Left ventricle myocardium inferior (tissue), 1 donor: ENCODE measurements around the gene LLCFC1. TPM values are rescaled to one million over a fixed set of nuclear protein-coding genes. Genes with fewer than 3 reads are reported as not detected.

Source experiments
- DNase-seq: peaks from one replicate; pipeline ENCODE4 v3.0.0-alpha.2; 2020
- H3K27ac ChIP-seq: fragments of 200-600 bp; replicated peaks from 2 replicates; pipeline ENCODE4 v1.8.0; 2021
- H3K27me3 ChIP-seq: fragments of 200-600 bp; 2 replicates; pipeline ENCODE4 v1.8.0; 2021; ENCODE audit warnings: low read depth
- H3K36me3 ChIP-seq: fragments of 200-600 bp; 2 replicates; pipeline ENCODE4 v1.8.0; 2021
- H3K4me1 ChIP-seq: fragments of 200-600 bp; 2 replicates; pipeline ENCODE4 v1.8.0; 2021
- H3K4me3 ChIP-seq: fragments of 200-600 bp; 2 replicates; pipeline ENCODE4 v1.8.0; 2021; ENCODE audit warnings: mild to moderate bottlenecking, moderate library complexity
- H3K9me3 ChIP-seq: fragments of 200-600 bp; replicated peaks from 2 replicates; pipeline ENCODE4 v1.8.0; 2021
- intact Hi-C: fragments of 100-400 bp; cut with micrococcal nuclease; formaldehyde crosslinking; loops from one replicate; pipeline ENCODE4 v1.11.0; 2022
- total RNA-seq: library from RNA; stranded (reverse); fragmentation: NEBNext Ultra II Directional; extraction: Animal tissue kit (Norgen Biotek cat#: 25700); gene quantifications from one replicate; pipeline ENCODE4 v1.2.1, GENCODE V29; 2021
- TF ChIP-seq, protein P1 (sequence below): fragments of 200-600 bp; IDR thresholded peaks from 2 replicates; pipeline ENCODE4 v1.8.0; 2021; ENCODE audit warnings: antibody characterized with exemption, mild to moderate bottlenecking, borderline replicate concordance
- donor health status: DM: no; HTN: yes; CAD: no; lungs with severe emphysema.

LLCFC1 gene
- total RNA-seq, 1 donor from 2014 or later, result not detected

DNA sequence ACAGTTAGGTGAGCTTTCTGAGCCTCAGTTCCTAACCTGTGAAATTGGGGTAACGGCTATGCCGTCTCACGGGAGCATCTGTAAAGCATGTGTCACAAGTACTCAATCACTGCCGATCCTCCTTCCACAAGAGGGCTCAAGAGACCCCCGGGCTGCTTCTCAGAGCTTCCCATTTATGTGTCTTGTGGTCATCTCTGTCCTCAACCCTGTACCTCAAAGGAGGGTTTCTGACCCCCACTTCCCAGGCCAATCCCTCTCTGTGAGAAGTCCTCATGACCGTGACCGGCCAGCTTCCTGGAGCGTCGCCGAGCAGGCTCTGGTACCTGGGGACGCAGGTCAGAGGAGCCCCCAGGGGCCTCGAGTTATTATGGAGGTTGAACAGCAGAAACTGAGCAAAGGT, 5.2 kb upstream of the LLCFC1 start:
- intact Hi-C loops, result no loop called here
- Histone ChIP-seq H3K4me1 (no peaks in the 10 kb centered on the region), H3K36me3 (no peaks in the 10 kb centered on the region), H3K27ac (no peak overlapping the region), H3K9me3 (no peaks in the 10 kb centered on the region), H3K4me3 (no peak overlapping the region), H3K27me3 (peaks cover 38% of the 10 kb centered on the region)
- no peak for DNase-seq
- TF ChIP-seq, protein P1, sequence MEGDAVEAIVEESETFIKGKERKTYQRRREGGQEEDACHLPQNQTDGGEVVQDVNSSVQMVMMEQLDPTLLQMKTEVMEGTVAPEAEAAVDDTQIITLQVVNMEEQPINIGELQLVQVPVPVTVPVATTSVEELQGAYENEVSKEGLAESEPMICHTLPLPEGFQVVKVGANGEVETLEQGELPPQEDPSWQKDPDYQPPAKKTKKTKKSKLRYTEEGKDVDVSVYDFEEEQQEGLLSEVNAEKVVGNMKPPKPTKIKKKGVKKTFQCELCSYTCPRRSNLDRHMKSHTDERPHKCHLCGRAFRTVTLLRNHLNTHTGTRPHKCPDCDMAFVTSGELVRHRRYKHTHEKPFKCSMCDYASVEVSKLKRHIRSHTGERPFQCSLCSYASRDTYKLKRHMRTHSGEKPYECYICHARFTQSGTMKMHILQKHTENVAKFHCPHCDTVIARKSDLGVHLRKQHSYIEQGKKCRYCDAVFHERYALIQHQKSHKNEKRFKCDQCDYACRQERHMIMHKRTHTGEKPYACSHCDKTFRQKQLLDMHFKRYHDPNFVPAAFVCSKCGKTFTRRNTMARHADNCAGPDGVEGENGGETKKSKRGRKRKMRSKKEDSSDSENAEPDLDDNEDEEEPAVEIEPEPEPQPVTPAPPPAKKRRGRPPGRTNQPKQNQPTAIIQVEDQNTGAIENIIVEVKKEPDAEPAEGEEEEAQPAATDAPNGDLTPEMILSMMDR, result no peak

DNA sequence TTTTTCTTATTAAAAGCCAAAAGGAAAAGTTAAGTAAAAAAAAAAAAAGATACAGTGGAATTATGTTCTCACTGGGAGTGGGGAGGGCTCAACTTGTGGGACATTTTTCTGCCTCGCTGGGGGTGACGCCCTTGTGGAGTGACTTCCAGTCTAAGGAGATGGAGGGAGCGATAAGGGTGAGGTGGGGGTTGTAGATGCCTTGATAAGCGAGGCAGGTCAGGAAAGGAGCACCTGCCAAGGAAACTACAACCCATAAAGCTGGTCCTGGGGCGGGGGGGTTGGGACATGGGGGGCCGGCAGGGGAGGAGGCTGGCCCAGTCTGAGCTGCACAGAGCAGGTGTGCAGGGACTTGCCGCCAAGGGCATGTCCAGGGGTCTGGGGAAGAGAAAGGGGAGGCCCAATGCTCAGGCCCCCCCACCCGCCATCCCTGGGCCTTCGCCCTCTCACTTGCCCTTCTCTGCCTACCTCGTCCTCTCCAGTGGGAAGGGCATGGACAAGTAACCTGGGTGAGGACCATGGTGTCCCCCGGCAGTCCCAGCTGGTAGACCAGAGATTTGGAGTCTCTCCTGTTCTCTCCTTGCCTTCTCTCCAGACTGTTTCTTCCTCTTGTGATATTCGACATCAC, 3.2 kb upstream of the LLCFC1 start:
- Histone ChIP-seq H3K9me3 (no peaks in the 10 kb centered on the region), H3K4me3 (no peak overlapping the region), H3K27ac (no peak overlapping the region), H3K36me3 (no peaks in the 10 kb centered on the region), H3K27me3 (peaks cover 36% of the 10 kb centered on the region), H3K4me1 (peaks cover 4% of the 10 kb centered on the region)
- intact Hi-C loops, result no loop called here
- TF ChIP-seq, protein P1, result no peak
- no peak for DNase-seq

DNA sequence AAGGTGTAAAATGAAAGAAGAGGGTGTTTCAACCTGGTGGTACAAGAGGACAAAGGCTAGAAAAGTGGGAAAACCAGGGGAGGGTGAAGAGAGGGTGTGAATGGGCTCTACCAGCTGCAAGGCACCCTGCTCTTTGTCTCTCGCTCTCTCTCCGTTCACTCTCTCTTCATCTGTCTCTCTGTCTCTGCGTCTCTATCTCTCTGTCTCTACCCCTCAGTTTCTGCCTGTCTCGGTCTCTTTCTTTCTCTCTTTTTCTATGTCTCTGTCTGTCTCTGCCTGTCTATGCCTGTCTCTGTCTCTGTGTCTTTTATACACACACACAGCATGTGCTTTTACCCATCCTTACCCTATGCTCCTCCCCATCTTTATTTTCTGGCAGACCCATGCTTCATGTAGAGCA, 673 bp upstream of the LLCFC1 start:
- TF ChIP-seq, protein P1, result no peak
- DNase-seq, result no peak
- Histone ChIP-seq H3K4me1 (peaks cover 8% of the 10 kb centered on the region), H3K27me3 (peaks cover 23% of the 10 kb centered on the region), H3K27ac (no peak overlapping the region), H3K9me3 (no peaks in the 10 kb centered on the region), H3K36me3 (no peaks in the 10 kb centered on the region), H3K4me3 (no peak overlapping the region)
- intact Hi-C loops, result no loop called here

DNA sequence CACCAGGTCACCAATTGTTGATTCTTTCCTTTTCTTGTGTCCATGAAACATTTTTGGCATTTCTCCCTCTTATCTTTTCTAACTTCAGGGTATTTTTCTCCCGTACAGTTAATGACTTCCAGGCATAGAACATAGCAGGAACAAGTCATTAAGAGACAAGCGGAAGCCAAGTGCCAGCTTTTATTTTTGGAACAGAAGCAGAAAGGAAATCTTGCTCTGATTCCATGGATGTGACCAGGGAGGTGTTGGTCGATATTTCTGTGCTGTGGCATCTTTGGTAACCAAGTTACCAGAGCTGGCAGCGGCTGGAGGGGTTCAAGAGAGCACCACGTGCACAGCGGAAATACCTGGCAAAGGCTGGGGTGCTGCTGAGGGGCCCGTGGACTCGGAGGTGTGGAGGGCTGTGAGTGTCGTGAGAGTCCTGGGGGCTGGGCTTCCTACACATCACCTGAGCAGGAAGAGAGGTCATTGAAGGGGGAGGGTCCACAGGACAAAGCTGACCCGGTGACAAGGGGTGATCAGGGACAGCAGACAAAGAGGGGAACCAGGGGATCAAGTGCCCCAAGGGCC, 1.8 kb downstream of the LLCFC1 start:
- DNase-seq, result no peak
- intact Hi-C loops, result no loop called here
- TF ChIP-seq, protein P1, result no peak
- no peaks in the 10 kb centered on the region for H3K9me3 ChIP-seq
- H3K4me3 ChIP-seq, result no peak overlapping the region
- no peak overlapping the region for H3K27ac ChIP-seq
- peaks cover 7% of the 10 kb centered on the region for H3K27me3 ChIP-seq
- H3K36me3 ChIP-seq, result no peaks in the 10 kb centered on the region
- peaks cover 8% of the 10 kb centered on the region for H3K4me1 ChIP-seq

DNA sequence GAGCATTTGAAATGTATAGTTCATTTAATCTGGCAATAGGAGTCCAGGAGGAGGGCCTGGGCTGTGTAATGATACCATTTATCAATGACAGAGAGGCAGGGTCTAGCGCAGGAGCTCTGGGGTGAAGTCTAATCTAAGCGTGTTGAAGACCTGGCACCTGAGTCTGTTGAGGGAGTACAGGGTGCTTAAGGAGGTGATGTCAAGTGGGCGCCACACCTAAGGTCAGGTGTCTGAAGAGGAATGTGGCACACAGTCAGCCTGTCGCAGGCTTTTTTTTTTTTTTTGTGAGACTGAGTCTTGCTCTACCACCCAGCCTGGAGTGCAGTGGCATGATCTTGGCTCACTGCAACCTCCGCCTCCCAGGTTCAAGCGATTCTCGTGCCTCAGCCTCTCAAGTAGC, 2.3 kb downstream of the LLCFC1 start:
- TF ChIP-seq, protein P1, result no peak
- DNase-seq, result no peak
- no peaks in the 10 kb centered on the region for H3K36me3 ChIP-seq
- no peak overlapping the region for H3K4me3 ChIP-seq
- H3K4me1 ChIP-seq, result peaks cover 8% of the 10 kb centered on the region
- H3K27me3 ChIP-seq, result peaks cover 4% of the 10 kb centered on the region
- intact Hi-C loops, result no loop called here
- no peak overlapping the region for H3K27ac ChIP-seq
- H3K9me3 ChIP-seq, result no peaks in the 10 kb centered on the region
